ENCODE measurements around the gene C20orf202.
"Not testable (repeated sequence)": the region's sequence is repeated elsewhere in the genome, so short reads cannot be mapped to it uniquely, and the experiment has no call there.

The C20orf202 gene

DNA sequence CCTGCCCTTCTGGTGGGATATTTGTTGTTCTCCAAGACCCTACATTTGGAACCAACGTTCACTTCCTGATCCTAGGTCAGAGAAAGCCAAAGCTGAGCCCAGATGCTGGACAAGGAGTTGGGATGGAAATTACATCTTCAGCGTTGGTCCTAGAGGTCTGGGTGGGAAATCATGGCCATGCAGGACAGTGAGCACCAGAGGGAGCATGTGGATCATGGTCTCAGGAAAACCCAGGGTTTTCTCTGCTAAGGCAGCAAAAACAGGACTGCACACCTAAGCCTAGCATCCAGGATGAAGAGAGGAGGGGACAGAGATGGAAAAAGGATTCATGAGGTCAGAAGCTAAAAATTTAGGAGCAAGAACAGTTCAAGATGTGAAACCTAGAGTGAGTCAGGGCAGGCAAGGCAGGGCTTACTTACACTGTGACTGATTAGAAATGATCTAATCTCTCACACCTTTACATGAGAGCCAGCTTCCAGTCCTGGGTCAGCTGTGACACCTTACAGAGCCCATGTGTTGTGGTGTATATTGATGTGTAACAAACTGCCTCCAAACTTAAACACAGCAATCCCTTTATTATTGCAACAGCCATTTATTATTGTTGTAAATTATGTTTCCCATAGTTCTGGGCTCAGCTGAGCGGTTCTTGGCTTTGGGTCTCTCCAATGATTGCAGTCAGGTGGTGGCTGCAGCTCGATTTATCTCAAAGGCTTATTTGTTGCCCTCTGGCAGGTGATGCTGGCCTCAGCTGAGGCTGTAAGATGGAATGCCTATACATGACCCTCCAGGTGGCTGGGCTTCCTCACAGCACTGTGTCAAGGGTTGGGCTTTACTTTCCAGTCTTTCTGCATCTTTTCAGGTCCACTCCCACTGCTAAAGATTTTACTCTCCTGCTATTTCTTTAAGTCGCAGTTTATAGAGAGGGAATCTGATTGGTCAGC is 6.5 kb downstream of the C20orf202 start:
- no peak for DNase-seq (ENCODE audit: low spot score)

DNA sequence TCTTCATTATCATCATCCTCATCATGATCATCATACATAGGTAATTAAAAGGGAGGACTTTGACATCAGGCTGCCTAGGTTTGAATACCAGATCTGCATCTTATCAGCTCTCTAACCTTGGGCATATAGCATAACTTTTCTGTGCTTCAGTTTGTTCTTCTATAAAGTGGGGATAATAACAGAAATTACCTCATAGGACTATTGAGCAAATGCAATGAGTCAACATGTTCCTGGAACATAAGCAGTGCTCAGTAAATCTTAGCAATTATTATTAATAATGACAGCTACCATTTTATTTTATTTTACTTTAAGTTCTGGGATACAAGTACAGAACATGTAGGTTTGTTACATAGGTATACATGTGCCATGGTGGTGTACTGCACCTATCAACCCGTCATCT is 7.2 kb downstream of the C20orf202 start:
- DNase-seq (ENCODE audit: low spot score) = no peak

DNA sequence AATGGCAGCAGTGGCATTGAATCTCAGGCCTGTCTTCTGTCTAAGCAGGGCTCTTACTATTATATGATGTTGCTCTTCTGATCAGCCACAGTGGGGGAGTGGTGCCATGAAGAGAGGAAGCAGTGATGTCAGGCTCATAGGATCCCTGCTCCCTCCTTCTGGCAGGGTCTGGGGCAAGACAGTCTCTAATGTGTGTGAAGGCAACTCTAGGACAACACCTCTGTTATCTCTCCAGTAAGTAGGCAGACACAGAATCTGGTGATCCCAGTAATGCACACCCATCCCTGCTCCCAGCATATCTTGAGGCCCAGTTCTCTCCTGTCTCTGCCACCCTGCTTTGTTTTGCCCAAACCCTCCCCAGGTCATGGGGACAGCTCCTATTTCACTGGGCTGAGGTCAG is 8.8 kb downstream of the C20orf202 start:
- no peak for DNase-seq (ENCODE audit: low spot score)

GRCh38 chr20:1212607-1213396 is 9.5 kb downstream of the C20orf202 start:
- DNase-seq (ENCODE audit: low spot score) = peak; percentile 54

GRCh38 chr20:1214838-1215261 is 11.6 kb downstream of the C20orf202 start:
- DNase-seq (ENCODE audit: low spot score) = no peak

- DNase-seq (ENCODE audit: low spot score) = no peak
These were observed 12.3 kb downstream of the C20orf202 start for GRCh38 chr20:1215386-1216170.

- not testable (repeated sequence) for DNase-seq (ENCODE audit: low spot score)
These were observed 13.5 kb downstream of the C20orf202 start for GRCh38 chr20:1216527-1217427.

DNA sequence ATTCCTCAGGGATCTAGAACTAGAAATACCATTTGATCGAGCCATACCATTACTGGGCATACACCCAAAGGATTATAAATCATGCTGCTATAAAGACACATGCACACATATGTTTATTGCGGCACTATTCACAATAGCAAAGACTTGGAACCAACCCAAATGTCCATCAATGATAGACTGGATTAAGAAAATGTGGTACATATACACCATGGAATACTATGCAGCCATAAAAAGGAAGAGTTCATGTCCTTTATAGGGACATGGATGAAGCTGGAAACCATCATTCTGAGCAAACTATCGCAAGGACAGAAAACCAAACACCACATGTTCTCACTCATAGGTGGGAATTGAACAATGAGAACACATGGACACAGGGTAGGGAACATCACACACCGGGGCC is 19.5 kb downstream of the C20orf202 start:
- not testable (repeated sequence) for DNase-seq (ENCODE audit: low spot score)

DNA sequence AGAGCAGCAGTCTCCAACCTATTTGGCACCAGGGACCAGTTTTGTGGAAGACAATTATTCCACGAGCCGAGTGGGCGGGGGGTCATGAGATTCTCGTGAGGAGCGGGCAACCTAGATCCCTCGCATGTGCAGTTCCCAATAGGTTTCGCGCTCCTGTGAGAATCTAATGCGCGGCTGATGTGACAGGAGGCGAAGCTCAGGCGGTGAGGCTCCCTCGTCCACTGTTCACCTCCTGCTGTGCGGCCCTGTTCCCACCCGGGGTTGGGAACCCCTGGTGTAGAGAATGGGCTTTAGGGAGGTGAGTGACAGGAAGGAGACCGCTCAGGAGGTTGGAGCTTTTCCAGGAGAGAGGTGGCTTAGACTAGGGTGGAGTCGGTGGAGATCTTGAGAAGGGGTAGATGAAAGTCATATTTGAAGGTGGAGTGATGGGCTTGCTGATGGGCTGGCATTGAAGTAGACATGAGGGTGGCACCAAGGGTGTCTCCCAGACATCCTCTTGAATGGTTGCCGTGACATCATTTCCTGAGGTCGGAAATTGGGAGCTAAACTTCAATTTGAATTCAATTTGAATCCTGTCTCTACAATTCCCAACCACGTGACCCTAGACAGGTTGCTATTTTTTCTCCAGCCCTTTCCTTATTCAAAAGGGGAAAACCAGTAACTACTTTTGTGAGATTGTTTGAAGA is 21.1 kb downstream of the C20orf202 start:
- DNase-seq (ENCODE audit: low spot score) = no peak

- DNase-seq (ENCODE audit: low spot score) = no peak
These were observed 22.1 kb downstream of the C20orf202 start for GRCh38 chr20:1225263-1225782.

DNA sequence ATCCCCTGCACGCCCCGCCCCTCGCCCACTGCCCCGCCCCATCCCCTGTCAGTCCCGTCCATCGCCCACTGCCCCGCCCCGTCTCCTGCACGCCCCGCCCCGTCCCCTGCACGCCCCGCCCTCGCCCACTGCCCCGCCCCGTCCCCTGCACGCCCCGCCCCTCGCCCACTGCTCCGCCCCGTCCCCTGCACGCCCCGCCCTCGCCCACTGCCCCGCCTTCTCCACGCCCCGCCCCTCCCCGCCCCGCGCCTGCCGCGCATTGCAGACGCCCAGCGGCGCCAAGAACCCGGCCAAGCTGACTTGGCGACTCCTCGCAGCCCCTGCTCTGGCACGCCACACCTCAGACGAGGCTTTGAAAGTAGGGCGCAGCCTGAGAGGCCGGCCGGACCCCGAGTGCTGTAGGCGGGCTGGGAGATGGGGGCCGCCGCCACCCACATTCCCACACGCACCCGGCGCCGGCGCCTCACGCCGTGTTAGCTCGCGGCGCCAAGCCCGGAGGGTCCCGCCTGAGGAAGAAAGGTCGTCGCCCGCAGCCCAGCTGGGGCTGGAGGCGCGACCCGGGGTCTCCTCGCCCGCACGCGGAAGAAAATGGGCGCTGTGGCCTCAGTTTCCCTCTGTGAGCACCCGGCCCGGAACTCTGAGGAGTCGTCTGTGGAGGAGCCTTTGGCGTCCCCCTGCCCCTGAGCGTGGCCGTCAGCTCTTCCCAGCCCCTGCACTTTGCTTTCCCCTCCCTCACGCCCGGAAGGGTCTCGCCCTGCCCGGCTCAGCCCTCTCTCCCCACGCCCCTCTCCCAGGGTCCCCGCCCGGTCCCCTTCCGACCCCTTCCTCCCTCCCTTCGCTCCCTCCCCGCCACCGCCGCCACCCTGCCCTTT is 22.8 kb downstream of the C20orf202 start, which contains the start of gene RAD21L1:
Gene RAD21L1, plus strand, starts transcription at position 262 of the 872 bp plus-strand sequence. CDS start 2,410 bp downstream, outside the sequence.
- peak; percentile 93 for DNase-seq (ENCODE audit: low spot score)

DNA sequence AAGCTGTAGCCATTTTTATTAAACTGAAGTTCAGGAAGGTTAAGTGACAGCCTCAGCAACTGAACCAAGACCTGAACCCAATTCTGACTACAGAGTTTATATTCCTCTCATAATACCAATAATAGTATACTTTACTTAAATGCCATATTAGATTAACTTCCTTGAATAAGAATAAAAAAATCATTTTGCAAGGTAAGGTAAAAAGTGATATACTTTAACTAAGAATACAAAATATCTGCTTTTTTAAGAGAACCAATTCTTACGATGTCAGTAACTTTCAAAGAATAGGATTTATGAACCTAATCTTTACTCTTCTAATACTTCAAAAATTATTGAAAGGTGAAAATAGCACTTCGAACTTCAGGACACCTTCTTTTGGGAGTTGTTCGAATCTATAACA is 26.3 kb downstream of the C20orf202 start:
- no peak for DNase-seq (ENCODE audit: low spot score)

- DNase-seq (ENCODE audit: low spot score) = no peak
These were observed 29.2 kb downstream of the C20orf202 start for GRCh38 chr20:1232286-1233111.

DNA sequence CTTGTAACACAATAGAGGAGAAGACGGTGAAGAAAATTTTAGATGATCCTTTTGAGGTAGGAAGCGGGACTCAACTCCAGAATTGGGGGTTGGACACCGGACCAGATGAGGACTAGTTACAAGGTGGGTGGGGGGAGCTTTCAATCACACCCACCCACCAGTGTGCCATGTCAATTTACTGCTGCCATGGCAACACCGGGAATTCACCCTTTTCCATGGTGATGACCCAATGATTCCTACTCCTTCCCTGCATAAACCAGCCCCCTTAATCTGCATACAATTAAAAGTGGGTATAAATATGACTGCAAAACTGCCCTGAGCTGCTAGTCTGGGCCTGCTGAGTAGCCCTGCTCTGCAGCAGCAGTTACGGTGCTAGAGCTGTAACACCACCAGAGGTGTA is 37.3 kb downstream of the C20orf202 start:
- no peak for DNase-seq (ENCODE audit: low spot score)

DNA sequence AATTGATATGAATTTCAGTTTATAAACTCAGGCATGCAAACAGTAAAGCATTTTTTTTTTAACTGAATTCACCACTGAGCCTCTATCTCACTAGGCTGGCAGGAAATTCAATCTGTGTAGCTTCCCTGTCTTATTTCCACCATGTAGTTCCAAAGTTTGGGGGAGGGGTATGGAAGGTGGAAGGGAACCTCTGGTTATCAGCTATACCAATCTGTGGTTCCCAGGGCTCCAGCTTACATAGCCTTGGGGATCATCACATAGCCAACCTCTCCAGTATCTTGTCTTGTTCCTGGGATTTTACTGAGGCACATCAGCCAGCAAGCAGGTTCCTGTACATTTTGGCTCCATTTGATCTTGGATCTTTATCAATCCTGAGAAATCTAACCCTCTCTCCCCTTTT is 38.2 kb downstream of the C20orf202 start:
- DNase-seq (ENCODE audit: low spot score) = no peak

DNA sequence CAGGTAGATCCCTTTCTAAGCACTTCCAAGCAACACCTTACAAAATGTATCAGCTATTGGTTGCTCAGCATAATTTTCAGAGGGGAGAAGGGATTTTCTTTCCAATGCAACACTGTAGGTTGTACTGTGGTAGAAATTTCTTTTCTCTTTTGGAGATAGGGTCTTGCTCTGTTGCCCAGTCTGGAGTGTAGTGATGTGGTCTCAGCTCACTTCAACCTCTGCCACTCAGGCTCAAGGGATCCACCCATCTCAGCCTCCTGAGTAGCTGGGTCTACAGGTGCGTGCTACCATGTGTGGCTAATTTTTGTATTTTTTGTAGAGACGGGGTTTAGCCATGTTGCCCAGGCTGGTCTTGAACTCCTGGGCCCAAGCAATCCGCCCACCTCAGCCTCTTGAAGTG is 38.8 kb downstream of the C20orf202 start:
- no peak for DNase-seq (ENCODE audit: low spot score)

GRCh38 chr20:1242530-1242929 is 39.3 kb downstream of the C20orf202 start:
- no peak for DNase-seq (ENCODE audit: low spot score)

- no peak for DNase-seq (ENCODE audit: low spot score)
These were observed 42.3 kb downstream of the C20orf202 start for GRCh38 chr20:1245578-1245977.

All from germinal center (tissue), 1 donor.